ENCODE data around the gene NXNL2. TPM values are rescaled to one million over a fixed set of nuclear protein-coding genes. Genes with fewer than 3 reads are reported as not detected.

The NXNL2 gene
- total RNA-seq, 1 experiment from 2014 or later, result 0.52 TPM

DNA sequence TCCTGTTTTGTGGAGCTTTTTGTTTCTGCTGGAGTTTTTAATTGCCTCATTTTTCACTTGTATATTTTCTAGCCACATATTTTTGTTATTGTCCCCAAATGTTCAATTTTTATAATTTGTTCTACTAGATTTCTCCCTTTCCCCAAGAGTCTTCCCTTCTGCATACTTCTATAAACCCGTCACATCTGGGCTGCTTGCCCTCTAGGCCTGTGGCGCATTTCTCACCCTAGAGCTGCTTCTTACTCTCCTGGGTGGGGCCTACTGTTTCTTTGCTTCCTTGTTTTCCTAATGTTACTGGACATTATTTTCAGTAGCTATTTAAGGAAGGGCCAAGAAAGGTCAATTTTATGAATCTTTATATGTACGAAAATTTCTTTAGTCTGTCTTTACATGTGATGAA is 51.5 kb downstream of the NXNL2 start:
- Mint-ChIP-seq H3K36me3 (ENCODE audit: insufficient read depth, unreplicated experiment) (no peaks in the 10 kb centered on the region), H3K4me3 (ENCODE audit: unreplicated experiment) (no peak overlapping the region), H3K27me3 (ENCODE audit: insufficient read depth, unreplicated experiment) (no peaks in the 10 kb centered on the region), H3K4me1 (ENCODE audit: low read depth, unreplicated experiment) (no peaks in the 10 kb centered on the region), H3K27ac (ENCODE audit: unreplicated experiment) (no peak overlapping the region), H3K9me3 (ENCODE audit: unreplicated experiment) (no peaks in the 10 kb centered on the region)
- intact Hi-C loops (cut with micrococcal nuclease; ENCODE audit: unreplicated experiment), result no loop called here
- no peaks in the 10 kb centered on the region for H3K4me1 ChIP-seq
- no peaks in the 10 kb centered on the region for H3K27me3 ChIP-seq (replicated peaks; ENCODE audit: control insufficient read depth, insufficient read depth, low read length)
- TF ChIP-seq, protein P1, sequence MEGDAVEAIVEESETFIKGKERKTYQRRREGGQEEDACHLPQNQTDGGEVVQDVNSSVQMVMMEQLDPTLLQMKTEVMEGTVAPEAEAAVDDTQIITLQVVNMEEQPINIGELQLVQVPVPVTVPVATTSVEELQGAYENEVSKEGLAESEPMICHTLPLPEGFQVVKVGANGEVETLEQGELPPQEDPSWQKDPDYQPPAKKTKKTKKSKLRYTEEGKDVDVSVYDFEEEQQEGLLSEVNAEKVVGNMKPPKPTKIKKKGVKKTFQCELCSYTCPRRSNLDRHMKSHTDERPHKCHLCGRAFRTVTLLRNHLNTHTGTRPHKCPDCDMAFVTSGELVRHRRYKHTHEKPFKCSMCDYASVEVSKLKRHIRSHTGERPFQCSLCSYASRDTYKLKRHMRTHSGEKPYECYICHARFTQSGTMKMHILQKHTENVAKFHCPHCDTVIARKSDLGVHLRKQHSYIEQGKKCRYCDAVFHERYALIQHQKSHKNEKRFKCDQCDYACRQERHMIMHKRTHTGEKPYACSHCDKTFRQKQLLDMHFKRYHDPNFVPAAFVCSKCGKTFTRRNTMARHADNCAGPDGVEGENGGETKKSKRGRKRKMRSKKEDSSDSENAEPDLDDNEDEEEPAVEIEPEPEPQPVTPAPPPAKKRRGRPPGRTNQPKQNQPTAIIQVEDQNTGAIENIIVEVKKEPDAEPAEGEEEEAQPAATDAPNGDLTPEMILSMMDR (IDR thresholded peaks at IDR 0.05; ENCODE audit: insufficient read depth in 1 of 2, low read depth in 1 of 2, low read length in 1 of 2, severe bottlenecking in 1 of 2, unreplicated experiment in 1 of 2), result no peak
- no TSS peak for BruUV-seq (replicated peaks)
- H3K4me3 ChIP-seq (ENCODE audit: low read depth, low read length), result no peak overlapping the region
- POLR2A ChIA-PET, result no interaction called here
- H3K9me3 ChIP-seq, result no peaks in the 10 kb centered on the region
- no peaks in the 10 kb centered on the region for H3K36me3 ChIP-seq (ENCODE audit: control insufficient read depth, insufficient read depth, low read length)
- CTCF ChIA-PET, result no interaction called here
- DNase-seq, result no peak

DNA sequence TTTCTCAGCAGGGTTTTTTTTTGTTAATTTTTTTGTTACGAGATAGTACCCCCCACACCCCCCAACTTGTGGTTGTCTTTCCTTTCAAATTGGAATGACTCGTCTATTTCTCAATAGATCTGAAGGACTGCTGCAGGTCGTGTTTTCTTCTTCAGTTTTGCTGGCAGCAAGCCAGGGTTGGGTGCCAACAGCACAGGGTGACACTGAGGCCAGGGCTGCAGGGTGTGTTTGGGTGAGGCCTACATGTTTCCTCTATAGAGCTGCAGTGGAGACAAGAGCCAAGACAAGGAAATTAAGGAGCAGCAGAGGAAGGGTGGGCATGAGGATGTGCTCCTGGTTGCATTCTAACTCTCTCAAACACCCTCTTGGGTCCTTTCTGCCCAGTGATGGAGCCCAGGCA is 52.2 kb downstream of the NXNL2 start:
- TF ChIP-seq, protein P1 (IDR thresholded peaks at IDR 0.05; ENCODE audit: insufficient read depth in 1 of 2, low read depth in 1 of 2, low read length in 1 of 2, severe bottlenecking in 1 of 2, unreplicated experiment in 1 of 2), result no peak
- no peaks in the 10 kb centered on the region for H3K36me3 Mint-ChIP-seq (ENCODE audit: insufficient read depth, unreplicated experiment)
- ChIA-PET CTCF (no interaction called here), POLR2A (no interaction called here)
- Histone ChIP-seq H3K4me1 (no peaks in the 10 kb centered on the region), H3K27me3 (replicated peaks; ENCODE audit: control insufficient read depth, insufficient read depth, low read length) (no peaks in the 10 kb centered on the region), H3K4me3 (ENCODE audit: low read depth, low read length) (no peak overlapping the region), H3K9me3 (no peaks in the 10 kb centered on the region), H3K36me3 (ENCODE audit: control insufficient read depth, insufficient read depth, low read length) (no peaks in the 10 kb centered on the region)
- H3K27ac Mint-ChIP-seq (ENCODE audit: unreplicated experiment), result no peak overlapping the region
- DNase-seq, result no peak
- H3K9me3 Mint-ChIP-seq (ENCODE audit: unreplicated experiment), result no peaks in the 10 kb centered on the region
- H3K4me1 Mint-ChIP-seq (ENCODE audit: low read depth, unreplicated experiment), result no peaks in the 10 kb centered on the region
- no peaks in the 10 kb centered on the region for H3K27me3 Mint-ChIP-seq (ENCODE audit: insufficient read depth, unreplicated experiment)
- intact Hi-C loops (cut with micrococcal nuclease; ENCODE audit: unreplicated experiment), result no loop called here
- no peak overlapping the region for H3K4me3 Mint-ChIP-seq (ENCODE audit: unreplicated experiment)
- BruUV-seq (replicated peaks), result no TSS peak

DNA sequence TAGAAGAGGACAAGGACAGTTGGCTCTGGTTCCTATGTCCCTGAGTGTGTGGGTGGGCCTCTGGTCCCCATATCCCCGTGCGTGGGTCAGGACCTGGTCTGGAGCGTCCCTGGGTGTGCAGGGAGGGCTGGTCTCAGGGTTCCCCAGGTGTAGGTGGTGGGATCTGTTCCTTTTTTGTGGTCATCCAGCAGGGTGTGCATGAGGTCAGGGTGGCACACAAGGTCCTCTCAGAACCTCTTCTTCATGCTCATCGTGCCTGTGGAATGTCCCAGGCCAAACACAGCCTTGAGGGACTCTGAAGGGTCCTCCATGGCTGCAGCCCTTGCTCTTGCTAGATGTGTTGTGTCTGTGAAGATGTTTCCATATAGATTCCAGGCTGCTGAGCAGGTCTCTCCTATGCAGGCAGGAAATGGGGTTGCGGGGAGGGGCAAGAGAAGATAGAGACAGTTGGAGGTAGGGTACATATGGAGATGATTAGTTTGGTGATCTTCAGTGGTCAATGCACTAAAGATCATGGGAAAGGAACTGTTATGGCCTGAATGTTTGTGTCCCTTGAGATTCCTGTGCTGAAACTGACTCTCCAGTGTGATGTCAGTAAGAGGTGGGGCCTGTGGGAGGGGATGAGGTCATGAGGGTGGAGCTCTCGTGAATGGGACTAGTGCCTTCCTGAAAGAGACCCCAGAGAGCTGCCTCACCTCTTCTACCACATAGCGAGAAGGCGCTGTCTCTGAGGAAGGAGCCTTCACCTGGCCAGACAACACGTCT is 53.1 kb downstream of the NXNL2 start:
- CTCF ChIA-PET, result no interaction called here
- intact Hi-C loops (cut with micrococcal nuclease; ENCODE audit: unreplicated experiment), result no loop called here
- no TSS peak for BruUV-seq (replicated peaks)
- Mint-ChIP-seq H3K9me3 (ENCODE audit: unreplicated experiment) (no peaks in the 10 kb centered on the region), H3K27me3 (ENCODE audit: insufficient read depth, unreplicated experiment) (no peaks in the 10 kb centered on the region), H3K27ac (ENCODE audit: unreplicated experiment) (no peak overlapping the region), H3K36me3 (ENCODE audit: insufficient read depth, unreplicated experiment) (no peaks in the 10 kb centered on the region), H3K4me3 (ENCODE audit: unreplicated experiment) (no peak overlapping the region), H3K4me1 (ENCODE audit: low read depth, unreplicated experiment) (no peaks in the 10 kb centered on the region)
- Histone ChIP-seq H3K27me3 (replicated peaks; ENCODE audit: control insufficient read depth, insufficient read depth, low read length) (no peaks in the 10 kb centered on the region), H3K4me1 (no peaks in the 10 kb centered on the region), H3K4me3 (ENCODE audit: low read depth, low read length) (no peak overlapping the region), H3K9me3 (no peaks in the 10 kb centered on the region), H3K36me3 (ENCODE audit: control insufficient read depth, insufficient read depth, low read length) (no peaks in the 10 kb centered on the region)
- POLR2A ChIA-PET, result no interaction called here
- DNase-seq, result no peak
- TF ChIP-seq, protein P1 (IDR thresholded peaks at IDR 0.05; ENCODE audit: insufficient read depth in 1 of 2, low read depth in 1 of 2, low read length in 1 of 2, severe bottlenecking in 1 of 2, unreplicated experiment in 1 of 2), result no peak
